ENCODE data around the gene LRGUK.

The LRGUK gene

DNA sequence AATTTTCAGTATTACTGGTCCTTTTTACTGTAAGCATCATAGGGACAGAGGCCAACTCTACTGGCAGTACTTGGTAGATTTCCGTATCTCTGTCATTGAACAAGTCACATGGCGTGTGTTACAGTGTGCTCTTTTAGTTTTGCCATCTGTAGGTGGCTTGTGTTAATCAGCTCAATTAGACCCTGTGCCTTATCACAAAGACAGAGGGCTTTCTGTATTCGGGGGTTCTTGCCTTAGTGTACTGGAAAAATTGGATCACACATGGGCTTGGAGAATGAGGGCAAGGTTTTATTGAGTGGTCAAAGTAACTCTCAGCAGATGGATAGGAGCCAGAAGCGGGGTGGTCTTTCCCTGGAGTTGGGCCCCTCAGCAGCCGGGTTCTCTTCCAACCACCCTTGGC is 21.3 kb upstream of the LRGUK start:
- Histone ChIP-seq H3K9me3 (ENCODE audit: control extremely low read depth in 1 of 5, control insufficient read depth in 4 of 5, insufficient read depth in 2 of 5, low read depth in 1 of 5, low read length in 4 of 5) (no peaks in the 10 kb centered on the region), H3K27ac (ENCODE audit: insufficient read depth in 1 of 2, low read depth in 1 of 2, low read length in 2 of 2, poor library complexity in 1 of 2, severe bottlenecking in 2 of 2) (no peak overlapping the region), H3K36me3 (ENCODE audit: control insufficient read depth in 4 of 4, insufficient read depth in 4 of 4, low read length in 3 of 4) (no peaks in the 10 kb centered on the region), H3K4me3 (ENCODE audit: control insufficient read depth in 1 of 7, extremely low read depth in 1 of 7, insufficient read depth in 4 of 7, low read depth in 2 of 7, low read length in 6 of 7) (no peak overlapping the region), H3K27me3 (replicated peaks in 2 of 5; ENCODE audit: control insufficient read depth in 4 of 5, insufficient read depth in 5 of 5, low read length in 4 of 5) (no peaks in the 10 kb centered on the region), H3K4me1 (ENCODE audit: control extremely low read depth in 1 of 4, control insufficient read depth in 4 of 4, insufficient read depth in 4 of 4, low read length in 3 of 4) (peaks cover 0 to 12% (median 8%) of the 10 kb centered on the region in 4 experiments)
- no peak for DNase-seq
- CTCF ChIA-PET, result no interaction called here
- 97% methylated on average over 5 of the region's 5 CpGs for WGBS (ENCODE audit: insufficient coverage)
- POLR2A ChIA-PET, result no interaction called here

DNA sequence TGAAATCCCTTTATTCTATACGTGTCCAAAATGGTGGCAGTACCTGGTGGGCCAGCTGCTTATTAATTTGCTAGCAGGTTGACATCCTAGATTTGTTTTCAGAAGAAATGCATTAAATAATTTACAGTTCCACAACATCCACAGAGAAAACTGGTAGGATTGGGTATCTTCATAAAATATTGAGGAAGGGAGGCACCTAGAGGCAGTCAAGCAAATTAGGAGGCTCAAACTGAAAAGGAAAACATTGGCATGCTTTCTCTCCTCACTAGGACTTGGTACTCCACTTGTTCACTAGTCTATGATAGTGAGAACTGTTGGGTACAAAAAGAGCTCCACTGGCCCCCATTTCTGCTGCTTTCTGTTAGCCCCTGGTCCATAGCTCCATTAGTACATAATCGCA is 18.3 kb upstream of the LRGUK start:
- no CpG with 5 or more reads among the region's 2 CpGs for WGBS (ENCODE audit: insufficient coverage)
- no peak for DNase-seq
- ChIA-PET POLR2A (no interaction called here), CTCF (no interaction called here)
- no peaks in the 10 kb centered on the region for H3K27me3 ChIP-seq (replicated peaks in 2 of 5; ENCODE audit: control insufficient read depth in 4 of 5, insufficient read depth in 5 of 5, low read length in 4 of 5)
- H3K36me3 ChIP-seq (ENCODE audit: control insufficient read depth in 4 of 4, insufficient read depth in 4 of 4, low read length in 3 of 4), result no peaks in the 10 kb centered on the region
- peaks cover 0 to 6% (median 2%) of the 10 kb centered on the region in 4 experiments for H3K4me1 ChIP-seq (ENCODE audit: control extremely low read depth in 1 of 4, control insufficient read depth in 4 of 4, insufficient read depth in 4 of 4, low read length in 3 of 4)
- H3K4me3 ChIP-seq (ENCODE audit: control insufficient read depth in 1 of 7, extremely low read depth in 1 of 7, insufficient read depth in 4 of 7, low read depth in 2 of 7, low read length in 6 of 7), result no peak overlapping the region
- H3K9me3 ChIP-seq (ENCODE audit: control extremely low read depth in 1 of 5, control insufficient read depth in 4 of 5, insufficient read depth in 2 of 5, low read depth in 1 of 5, low read length in 4 of 5), result no peaks in the 10 kb centered on the region
- no peak overlapping the region for H3K27ac ChIP-seq (ENCODE audit: insufficient read depth in 1 of 2, low read depth in 1 of 2, low read length in 2 of 2, poor library complexity in 1 of 2, severe bottlenecking in 2 of 2)

DNA sequence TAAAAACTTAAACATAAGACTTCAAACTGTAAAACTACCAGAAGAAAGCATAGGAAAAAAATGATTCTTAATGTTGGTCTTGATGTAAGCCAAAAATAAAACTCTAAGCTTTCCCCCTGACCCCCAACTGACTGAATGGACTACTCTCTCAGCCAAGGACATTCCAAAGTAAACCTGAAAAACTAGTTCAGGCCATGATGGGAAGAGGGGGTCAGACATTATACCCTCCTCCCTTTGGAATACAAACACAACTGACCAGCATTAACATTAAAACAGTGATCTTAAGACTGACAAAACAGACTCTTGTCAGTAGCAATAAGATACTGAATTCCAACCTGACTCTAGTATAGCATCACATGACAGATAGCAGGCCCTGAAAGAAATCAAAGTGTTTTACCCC is 13.5 kb upstream of the LRGUK start:
- Histone ChIP-seq H3K27ac (ENCODE audit: insufficient read depth in 1 of 2, low read depth in 1 of 2, low read length in 2 of 2, poor library complexity in 1 of 2, severe bottlenecking in 2 of 2) (no peak overlapping the region), H3K4me3 (ENCODE audit: control insufficient read depth in 1 of 7, extremely low read depth in 1 of 7, insufficient read depth in 4 of 7, low read depth in 2 of 7, low read length in 6 of 7) (no peak overlapping the region), H3K9me3 (ENCODE audit: control extremely low read depth in 1 of 5, control insufficient read depth in 4 of 5, insufficient read depth in 2 of 5, low read depth in 1 of 5, low read length in 4 of 5) (peaks cover 0 to 3% (median 0%) of the 10 kb centered on the region in 5 experiments), H3K4me1 (ENCODE audit: control extremely low read depth in 1 of 4, control insufficient read depth in 4 of 4, insufficient read depth in 4 of 4, low read length in 3 of 4) (peaks cover 0 to 6% (median 2%) of the 10 kb centered on the region in 4 experiments), H3K36me3 (ENCODE audit: control insufficient read depth in 4 of 4, insufficient read depth in 4 of 4, low read length in 3 of 4) (no peaks in the 10 kb centered on the region), H3K27me3 (replicated peaks in 2 of 5; ENCODE audit: control insufficient read depth in 4 of 5, insufficient read depth in 5 of 5, low read length in 4 of 5) (no peaks in the 10 kb centered on the region)
- ChIA-PET POLR2A (no interaction called here), CTCF (no interaction called here)
- no peak for DNase-seq

GRCh38 chr7:134114992-134115391 is 12.1 kb upstream of the LRGUK start:
- peaks cover 0 to 4% (median 2%) of the 10 kb centered on the region in 5 experiments for H3K9me3 ChIP-seq (ENCODE audit: control extremely low read depth in 1 of 5, control insufficient read depth in 4 of 5, insufficient read depth in 2 of 5, low read depth in 1 of 5, low read length in 4 of 5)
- DNase-seq, result no peak

GRCh38 chr7:134120405-134120804 is 6.7 kb upstream of the LRGUK start:
- DNase-seq, result no peak
- Histone ChIP-seq H3K27ac (ENCODE audit: insufficient read depth in 1 of 2, low read depth in 1 of 2, low read length in 2 of 2, poor library complexity in 1 of 2, severe bottlenecking in 2 of 2) (no peak overlapping the region), H3K4me1 (ENCODE audit: control extremely low read depth in 1 of 4, control insufficient read depth in 4 of 4, insufficient read depth in 4 of 4, low read length in 3 of 4) (peaks cover 0 to 4% (median 0%) of the 10 kb centered on the region in 4 experiments), H3K9me3 (ENCODE audit: control extremely low read depth in 1 of 5, control insufficient read depth in 4 of 5, insufficient read depth in 2 of 5, low read depth in 1 of 5, low read length in 4 of 5) (peaks cover 0 to 4% (median 2%) of the 10 kb centered on the region in 5 experiments), H3K4me3 (ENCODE audit: control insufficient read depth in 1 of 7, extremely low read depth in 1 of 7, insufficient read depth in 4 of 7, low read depth in 2 of 7, low read length in 6 of 7) (no peak overlapping the region), H3K27me3 (replicated peaks in 2 of 5; ENCODE audit: control insufficient read depth in 4 of 5, insufficient read depth in 5 of 5, low read length in 4 of 5) (peaks cover 0 to 4% (median 0%) of the 10 kb centered on the region in 5 experiments), H3K36me3 (ENCODE audit: control insufficient read depth in 4 of 4, insufficient read depth in 4 of 4, low read length in 3 of 4) (no peaks in the 10 kb centered on the region)
- ChIA-PET POLR2A (no interaction called here), CTCF (interaction anchor here (1.3 kb wide), 1 partner anchor 13 kb away, joined by 4 read pairs; no protein-coding TSS in a partner anchor)
- 94% methylated on average over 3 of the region's 4 CpGs for WGBS (ENCODE audit: insufficient coverage)

More at GRCh38 chr7:134114992-134115391, 12.1 kb upstream of the LRGUK start:
- whole genome bisulfite sequencing (ENCODE audit: insufficient coverage), result 100% methylated on average over 2 of the region's 4 CpGs
- Histone ChIP-seq H3K4me3 (ENCODE audit: control insufficient read depth in 1 of 7, extremely low read depth in 1 of 7, insufficient read depth in 4 of 7, low read depth in 2 of 7, low read length in 6 of 7) (no peak overlapping the region), H3K27me3 (replicated peaks in 2 of 5; ENCODE audit: control insufficient read depth in 4 of 5, insufficient read depth in 5 of 5, low read length in 4 of 5) (no peaks in the 10 kb centered on the region), H3K27ac (ENCODE audit: insufficient read depth in 1 of 2, low read depth in 1 of 2, low read length in 2 of 2, poor library complexity in 1 of 2, severe bottlenecking in 2 of 2) (no peak overlapping the region), H3K4me1 (ENCODE audit: control extremely low read depth in 1 of 4, control insufficient read depth in 4 of 4, insufficient read depth in 4 of 4, low read length in 3 of 4) (peaks cover 0 to 6% (median 2%) of the 10 kb centered on the region in 4 experiments), H3K36me3 (ENCODE audit: control insufficient read depth in 4 of 4, insufficient read depth in 4 of 4, low read length in 3 of 4) (no peaks in the 10 kb centered on the region)
- ChIA-PET CTCF (no interaction called here), POLR2A (no interaction called here)

DNA sequence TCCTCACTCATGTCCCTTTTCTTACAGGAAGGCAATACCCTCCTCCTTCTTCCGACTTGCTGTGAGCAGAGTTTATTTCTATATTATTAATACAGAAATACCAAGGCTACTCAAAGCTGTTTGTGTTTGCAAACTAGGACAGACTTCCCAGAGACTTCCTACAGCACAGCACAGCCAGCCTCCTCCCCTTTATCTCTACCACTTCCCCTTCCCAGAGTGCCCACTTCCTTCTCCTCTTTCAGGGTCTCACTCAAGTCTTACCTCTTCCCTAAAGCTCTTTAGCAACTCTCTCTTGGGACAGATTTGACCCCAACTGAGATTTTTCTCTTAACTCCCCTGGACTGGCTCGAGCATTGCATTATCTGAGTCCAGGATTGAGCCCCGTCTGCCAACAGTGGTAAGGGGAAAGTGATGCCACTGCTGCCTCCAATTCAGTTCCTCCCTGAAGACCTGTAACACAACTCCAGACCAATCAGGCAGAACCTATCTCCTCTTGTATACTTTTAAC is 5.5 kb upstream of the LRGUK start:
- H3K9me3 ChIP-seq (ENCODE audit: control extremely low read depth in 1 of 5, control insufficient read depth in 4 of 5, insufficient read depth in 2 of 5, low read depth in 1 of 5, low read length in 4 of 5), result peaks cover 0 to 4% (median 2%) of the 10 kb centered on the region in 5 experiments
- ChIA-PET CTCF (no interaction called here), POLR2A (no interaction called here)
- H3K36me3 ChIP-seq (ENCODE audit: control insufficient read depth in 4 of 4, insufficient read depth in 4 of 4, low read length in 3 of 4), result no peaks in the 10 kb centered on the region
- H3K27me3 ChIP-seq (replicated peaks in 2 of 5; ENCODE audit: control insufficient read depth in 4 of 5, insufficient read depth in 5 of 5, low read length in 4 of 5), result peaks cover 0 to 4% (median 0%) of the 10 kb centered on the region in 5 experiments
- no peak for DNase-seq
- no peak overlapping the region for H3K27ac ChIP-seq (ENCODE audit: insufficient read depth in 1 of 2, low read depth in 1 of 2, low read length in 2 of 2, poor library complexity in 1 of 2, severe bottlenecking in 2 of 2)
- peaks cover 0 to 5% (median 2%) of the 10 kb centered on the region in 4 experiments for H3K4me1 ChIP-seq (ENCODE audit: control extremely low read depth in 1 of 4, control insufficient read depth in 4 of 4, insufficient read depth in 4 of 4, low read length in 3 of 4)
- no peak overlapping the region for H3K4me3 ChIP-seq (ENCODE audit: control insufficient read depth in 1 of 7, extremely low read depth in 1 of 7, insufficient read depth in 4 of 7, low read depth in 2 of 7, low read length in 6 of 7)
- no CpG with 5 or more reads among the region's 3 CpGs for WGBS (ENCODE audit: insufficient coverage)

- no CpG with 5 or more reads among the region's 2 CpGs for WGBS (ENCODE audit: insufficient coverage)
- CTCF ChIA-PET, result no interaction called here
- no peak for DNase-seq
Measured at GRCh38 chr7:134122980-134123379, 4.2 kb upstream of the LRGUK start.

More at GRCh38 chr7:134122980-134123379, 4.2 kb upstream of the LRGUK start:
- H3K4me1 ChIP-seq (ENCODE audit: control extremely low read depth in 1 of 4, control insufficient read depth in 4 of 4, insufficient read depth in 4 of 4, low read length in 3 of 4), result peaks cover 5 to 16% (median 12%) of the 10 kb centered on the region in 4 experiments
- H3K27me3 ChIP-seq (replicated peaks in 2 of 5; ENCODE audit: control insufficient read depth in 4 of 5, insufficient read depth in 5 of 5, low read length in 4 of 5), result peaks cover 0 to 4% (median 0%) of the 10 kb centered on the region in 5 experiments
- H3K4me3 ChIP-seq (ENCODE audit: control insufficient read depth in 1 of 7, extremely low read depth in 1 of 7, insufficient read depth in 4 of 7, low read depth in 2 of 7, low read length in 6 of 7), result no peak overlapping the region
- POLR2A ChIA-PET, result no interaction called here
- H3K9me3 ChIP-seq (ENCODE audit: control extremely low read depth in 1 of 5, control insufficient read depth in 4 of 5, insufficient read depth in 2 of 5, low read depth in 1 of 5, low read length in 4 of 5), result peaks cover 0 to 4% (median 0%) of the 10 kb centered on the region in 5 experiments
- H3K27ac ChIP-seq (ENCODE audit: insufficient read depth in 1 of 2, low read depth in 1 of 2, low read length in 2 of 2, poor library complexity in 1 of 2, severe bottlenecking in 2 of 2), result no peak overlapping the region
- H3K36me3 ChIP-seq (ENCODE audit: control insufficient read depth in 4 of 4, insufficient read depth in 4 of 4, low read length in 3 of 4), result no peaks in the 10 kb centered on the region

Measured in common myeloid progenitor, CD34-positive (primary cell).